Endothelial cell of umbilical vein (primary cell): ENCODE results near the gene WNT7B. TPM values are rescaled to one million over a fixed set of nuclear protein-coding genes. Genes with fewer than 3 reads are reported as not detected.

Experiments
- BruUV-seq: library from RNA; stranded (reverse); fragments of 400-500 nt; replicated peaks from 2 replicates; lab custom pipeline; 2021; lab: Mats Ljungman, UMichigan
- CTCF ChIA-PET: fragments of 300-600, 350-600 bp; sonication (Branson Sonifier 250); formaldehyde crosslinking; loops from one replicate; lab custom pipeline; 2021; ENCODE audit warnings: antibody characterized with exemption, inconsistent platforms; lab: Charles Lee
- POLR2A ChIA-PET: fragments of 300-600, 350-600 bp; sonication (Branson Sonifier 250); formaldehyde crosslinking; loops from one replicate; lab custom pipeline; 2021; ENCODE audit warnings: antibody characterized with exemption, inconsistent platforms; lab: Charles Lee
- DNase-seq: peaks from one replicate; pipeline ENCODE4 v3.0.0-alpha.2; 2011; ENCODE audit warnings: low read depth, low spot score
- FAIRE-seq: peaks from 2 replicates; lab custom pipeline; 2011; peaks lifted over from hg19 to GRCh38; lab: Jason Lieb, UNC
- H2AFZ ChIP-seq: 2 replicates; pipeline ENCODE4 v1.6.0; 2012; ENCODE audit warnings: low read depth, low read length, control low read depth, inconsistent platforms
- H3K27ac ChIP-seq: 2 replicates; pipeline ENCODE4 v1.5.1; 2011; ENCODE audit warnings: low read depth, mild to moderate bottlenecking, control low read depth, low read length, moderate library complexity; ENCODE audit not compliant: insufficient read depth
- H3K27me3 ChIP-seq, 2 experiments: 2 replicates each; pipeline versions ENCODE4 v1.6.0 to v1.6.1; 2011; ENCODE audit warnings: low read length in 2 of 2, mixed read lengths in 1 of 2; ENCODE audit not compliant: control insufficient read depth in 2 of 2, insufficient read depth in 2 of 2
- H3K36me3 ChIP-seq, 2 experiments: 2 replicates in 1 of 2; 3 replicates in 1 of 2; pipeline ENCODE4 v1.5.1; 2011; ENCODE audit warnings: low read length in 2 of 2, mild to moderate bottlenecking in 1 of 2, moderate library complexity in 1 of 2; ENCODE audit not compliant: control insufficient read depth in 2 of 2, insufficient read depth in 2 of 2; ENCODE audit errors: extremely low read depth in 1 of 2
- H3K4me1 ChIP-seq: 3 replicates; pipeline ENCODE4 v1.5.1; 2011; ENCODE audit warnings: mild to moderate bottlenecking, low read length; ENCODE audit not compliant: control insufficient read depth, insufficient read depth; ENCODE audit errors: extremely low read depth
- H3K4me2 ChIP-seq: 2 replicates; pipeline ENCODE4 v1.6.1; 2011; ENCODE audit warnings: low read length, control low read depth, mixed read lengths; ENCODE audit not compliant: insufficient read depth
- H3K4me3 ChIP-seq, 3 experiments: fragments of 200-600 bp in 1 of 3; sonication (generic), shearing (Covaris generic) in 1 of 3; replicated peaks in 1 of 3; 2 replicates each; pipeline ENCODE4 v1.5.1; 2011 to 2016; ENCODE audit warnings: control low read depth in 3 of 3, low read length in 3 of 3, mild to moderate bottlenecking in 2 of 3, inconsistent platforms in 1 of 3, low read depth in 1 of 3, moderate library complexity in 1 of 3; ENCODE audit not compliant: insufficient read depth in 1 of 3
- H3K79me2 ChIP-seq: 2 replicates; pipeline ENCODE4 v1.6.0; 2012; ENCODE audit warnings: low read length, inconsistent platforms; ENCODE audit not compliant: control insufficient read depth, insufficient read depth
- H3K9ac ChIP-seq: replicated peaks from 2 replicates; pipeline ENCODE3; 2011; ENCODE audit warnings: low read length, control low read depth; ENCODE audit not compliant: insufficient read depth; ENCODE audit errors: extremely low read depth
- H3K9me1 ChIP-seq: replicated peaks from 3 replicates; pipeline ENCODE4 v1.6.0; 2011; ENCODE audit warnings: mild to moderate bottlenecking, low read length; ENCODE audit not compliant: control insufficient read depth, insufficient read depth; ENCODE audit errors: extremely low read depth
- H3K9me3 ChIP-seq: replicated peaks from 2 replicates; pipeline ENCODE4 v1.5.1; 2012; ENCODE audit warnings: low read length, inconsistent platforms; ENCODE audit not compliant: control insufficient read depth, insufficient read depth
- H4K20me1 ChIP-seq: replicated peaks from 2 replicates; pipeline ENCODE3; 2011; ENCODE audit warnings: mild to moderate bottlenecking, low read length; ENCODE audit not compliant: control insufficient read depth, insufficient read depth; ENCODE audit errors: extremely low read depth
- CTCF ChIP-seq, 2 donors: IDR thresholded peaks; 1 replicate in 1 of 2; 2 replicates in 1 of 2; pipeline ENCODE4 v1.5.1; 2011; ENCODE audit warnings: low read length in 2 of 2, mild to moderate bottlenecking in 2 of 2, moderate library complexity in 2 of 2, control low read depth in 1 of 2, inconsistent platforms in 1 of 2, low read depth in 1 of 2; ENCODE audit not compliant: insufficient read depth in 1 of 2; ENCODE audit errors: extremely low read depth in 1 of 2
- EZH2 ChIP-seq: IDR thresholded peaks from 2 replicates; pipeline ENCODE4 v1.6.1; 2012; ENCODE audit warnings: borderline replicate concordance, low read depth, mild to moderate bottlenecking, moderate library complexity, low read length, inconsistent platforms; ENCODE audit not compliant: severe bottlenecking
- FOS ChIP-seq: IDR thresholded peaks from 2 replicates; pipeline ENCODE4 v1.6.1; 2011; ENCODE audit warnings: mild to moderate bottlenecking, low read length, moderate library complexity, borderline replicate concordance; ENCODE audit not compliant: insufficient read depth
- GATA2 ChIP-seq: IDR thresholded peaks from 2 replicates; pipeline ENCODE4 v1.7.0; 2011; ENCODE audit warnings: low read depth, mild to moderate bottlenecking, moderate library complexity, mixed read lengths, low read length; ENCODE audit not compliant: insufficient read length, insufficient read depth
- JUN ChIP-seq: IDR thresholded peaks from 2 replicates; pipeline ENCODE4 v1.6.1; 2011; ENCODE audit warnings: borderline replicate concordance, low read depth; ENCODE audit not compliant: insufficient read length, insufficient read depth
- MAX ChIP-seq: IDR thresholded peaks from 2 replicates; pipeline ENCODE4 v1.6.1; 2011; ENCODE audit not compliant: insufficient read depth, insufficient read length
- MYC ChIP-seq: IDR thresholded peaks from one replicate; pipeline ENCODE4 v1.6.1; 2011; ENCODE audit warnings: mild to moderate bottlenecking, low read depth, low read length
- POLR2A ChIP-seq: IDR thresholded peaks from 2 replicates; pipeline ENCODE4 v1.6.1; 2012; ENCODE audit warnings: low read depth, mild to moderate bottlenecking, control low read depth, low read length
- POLR2AphosphoS5 ChIP-seq: IDR thresholded peaks from 2 replicates; pipeline ENCODE4 v1.6.1; 2012; ENCODE audit warnings: low read depth, mild to moderate bottlenecking, control low read depth, low read length, moderate library complexity; ENCODE audit not compliant: insufficient read depth
- dilution Hi-C: fragments of 300-500 bp; cut with MboI; formaldehyde crosslinking; loops from one replicate; pipeline ENCODE4 v1.15.0; 2019; ENCODE audit warnings: low sequenced_read_pairs; ENCODE audit not compliant: extremely low pct_ligation_motif_present
- intact Hi-C: fragments of 100-400 bp; cut with micrococcal nuclease; formaldehyde crosslinking; loops from one replicate; pipeline ENCODE4 v1.10.0; 2022
- polyA plus RNA-seq, 4 experiments: library from polyadenylated mRNA; depleted of rRNA in 3 of 4; stranded (reverse) in 3 of 4; unstranded in 1 of 4; fragments of >200 nt; gene quantifications; 2 replicates each; pipeline versions ENCODE4 v1.2.1 to v1.2.3, GENCODE V29; 2011 to 2012; ENCODE audit warnings: missing spikeins in 1 of 4
- total RNA-seq: library from RNA; stranded (reverse); gene quantifications from 2 replicates; pipeline ENCODE4 v1.2.3, GENCODE V29; 2021

WNT7B gene
- total and polyA plus RNA-seq, 2 donors (not counting 3 experiments of a cell fraction or from before 2014, with no cell fraction given) = not detected

GRCh38 chr22:46008291-46008690 is 31.3 kb upstream of the WNT7B start:
- CTCF ChIA-PET = interaction anchor here (0.9 to 4.8 kb wide), 11 partner anchors 10 to 107 kb away, joined by 3 to 241 read pairs (median 35); no protein-coding TSS in a partner anchor
- Histone ChIP-seq H3K27me3 (no peaks in the 10 kb centered on the region), H3K9me1 (no peaks in the 10 kb centered on the region), H3K79me2 (no peaks in the 10 kb centered on the region), H3K9ac (peak overlapping the region; percentile 50), H3K4me2 (no peak overlapping the region), H3K4me3 (no peak overlapping the region), H2AFZ (no peak overlapping the region), H3K4me1 (peaks cover 26% of the 10 kb centered on the region), H3K27ac (peak overlapping the region; percentile 86), H3K9me3 (no peaks in the 10 kb centered on the region), H3K36me3 (no peaks in the 10 kb centered on the region), H4K20me1 (no peaks in the 10 kb centered on the region)
- dilution Hi-C loops = no loop called here
- POLR2A ChIA-PET = interaction anchor here (0.6 to 2.8 kb wide), 4 partner anchors 11 to 62 kb away, joined by 3 to 23 read pairs (median 6); no protein-coding TSS in a partner anchor
- intact Hi-C loops = no loop called here
- no peak for DNase-seq
- no TSS peak for BruUV-seq
- no peak for FAIRE-seq
- TF ChIP-seq FOS (no peak), POLR2AphosphoS5 (no peak), CTCF (IDR thresholded peaks at IDR 0.05; ENCODE audit: extremely low read depth in 1 of 2, insufficient read depth in 1 of 2, low read depth in 1 of 2, low read length in 2 of 2) (no peak), GATA2 (no peak), MYC (no peak), JUN (no peak), EZH2 (no peak), MAX (no peak), POLR2A (no peak)
